Body of pancreas (tissue), 4 donors: ENCODE measurements around the gene ANKRD66.

Experiments used
- POLR2A ChIP-seq, 3 donors: fragments of 450-650 bp; IDR thresholded peaks; one replicate each; pipeline ENCODE4 v1.6.1; 2016; ENCODE audit warnings: antibody characterized with exemption in 3 of 3, mild to moderate bottlenecking in 2 of 3
- TF ChIP-seq, protein P1 (sequence below), 7 experiments: fragments of 450-650 bp in 4 of 7; fragments of 200-600 bp in 3 of 7; sonication (generic) in 3 of 7; IDR thresholded peaks; one replicate each; pipeline ENCODE4 v1.5.1; 2016 to 2019; ENCODE audit warnings: antibody characterized with exemption in 7 of 7

DNA sequence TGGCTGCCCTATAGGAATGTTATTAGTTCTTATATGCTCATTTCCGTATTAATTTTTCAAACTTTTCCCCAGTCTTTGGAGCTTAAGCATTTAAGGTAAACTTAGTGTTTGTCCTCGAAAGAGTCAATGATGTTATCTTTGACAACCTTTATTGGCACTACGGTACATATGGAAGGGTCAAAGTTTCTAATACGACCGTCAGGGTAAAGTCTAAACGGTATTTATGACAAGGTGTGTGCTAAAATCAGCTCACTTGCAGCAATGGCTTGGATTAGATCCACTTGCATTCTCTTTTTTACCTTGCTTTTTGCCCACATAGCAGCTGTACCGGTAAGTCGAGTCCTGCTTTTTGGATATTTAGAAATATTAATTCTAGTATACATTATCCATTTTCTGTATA lies 46.4 kb downstream of the ANKRD66 start, which contains the start of gene MEP1A:
- no peak for TF ChIP-seq POLR2A (IDR thresholded peaks at IDR 0.05)
- TF ChIP-seq, protein P1, sequence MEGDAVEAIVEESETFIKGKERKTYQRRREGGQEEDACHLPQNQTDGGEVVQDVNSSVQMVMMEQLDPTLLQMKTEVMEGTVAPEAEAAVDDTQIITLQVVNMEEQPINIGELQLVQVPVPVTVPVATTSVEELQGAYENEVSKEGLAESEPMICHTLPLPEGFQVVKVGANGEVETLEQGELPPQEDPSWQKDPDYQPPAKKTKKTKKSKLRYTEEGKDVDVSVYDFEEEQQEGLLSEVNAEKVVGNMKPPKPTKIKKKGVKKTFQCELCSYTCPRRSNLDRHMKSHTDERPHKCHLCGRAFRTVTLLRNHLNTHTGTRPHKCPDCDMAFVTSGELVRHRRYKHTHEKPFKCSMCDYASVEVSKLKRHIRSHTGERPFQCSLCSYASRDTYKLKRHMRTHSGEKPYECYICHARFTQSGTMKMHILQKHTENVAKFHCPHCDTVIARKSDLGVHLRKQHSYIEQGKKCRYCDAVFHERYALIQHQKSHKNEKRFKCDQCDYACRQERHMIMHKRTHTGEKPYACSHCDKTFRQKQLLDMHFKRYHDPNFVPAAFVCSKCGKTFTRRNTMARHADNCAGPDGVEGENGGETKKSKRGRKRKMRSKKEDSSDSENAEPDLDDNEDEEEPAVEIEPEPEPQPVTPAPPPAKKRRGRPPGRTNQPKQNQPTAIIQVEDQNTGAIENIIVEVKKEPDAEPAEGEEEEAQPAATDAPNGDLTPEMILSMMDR (IDR thresholded peaks at IDR 0.05): no peak
